Activated CD4-positive, alpha-beta T cell treated with anti-CD3 and anti-CD28 coated beads for 24 hours (primary cell): ENCODE results near the gene GPR183.

Experiments used
- DNase-seq, 2 donors: peaks; one replicate each; pipeline ENCODE4 v3.0.0-alpha.2; 2020; ENCODE audit warnings: low read depth in 2 of 2

The GPR183 gene

DNA sequence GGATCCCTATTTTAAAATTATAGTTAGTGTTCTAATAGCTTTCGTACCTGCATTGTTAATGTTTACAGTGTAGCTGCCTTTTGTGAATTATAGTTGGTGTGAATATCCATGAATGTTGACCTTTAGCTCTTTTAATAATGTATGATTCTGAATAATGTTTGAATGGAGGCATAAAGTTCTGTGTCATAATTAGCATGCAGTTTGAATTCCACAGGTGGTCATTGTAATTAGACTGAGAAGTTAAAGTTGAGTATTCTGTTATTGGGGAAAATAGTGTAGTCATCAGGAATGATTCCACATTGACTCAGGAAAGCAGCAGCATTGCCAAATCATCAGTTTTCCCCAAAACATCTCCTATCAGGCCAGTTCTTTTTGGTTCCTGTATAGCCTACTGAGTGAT lies 61.1 kb downstream of the GPR183 start:
- DNase-seq: no peak
